Neural cell (in vitro differentiated cells): ENCODE data around the gene TMEM44. TPM values are rescaled to one million over a fixed set of nuclear protein-coding genes. Genes with fewer than 3 reads are reported as not detected.

ENCODE experiments used
- H2AFZ ChIP-seq: fragments of 200-600, 300-800 bp; sonication (generic), shearing (Covaris generic); 2 replicates; pipeline ENCODE4 v1.6.0; 2014; ENCODE audit warnings: low read depth, mild to moderate bottlenecking, antibody characterized with exemption, low read length, moderate library complexity
- H3F3A ChIP-seq: fragments of 200-600 bp; shearing (Covaris generic); 2 replicates; pipeline ENCODE4 v1.6.1; 2016; ENCODE audit warnings: mild to moderate bottlenecking, moderate library complexity, mixed read lengths, antibody characterized with exemption, low read length; ENCODE audit not compliant: insufficient read depth, poor library complexity, severe bottlenecking
- H3K27ac ChIP-seq: fragments of 200-600, 300-800 bp; sonication (generic), shearing (Covaris generic); 2 replicates; pipeline ENCODE4 v1.5.1; 2014; ENCODE audit warnings: mild to moderate bottlenecking, low read length, moderate library complexity
- H3K27me3 ChIP-seq: fragments of 300-800, 200-600 bp; sonication (generic), shearing (Covaris generic); 2 replicates; pipeline ENCODE4 v1.6.0; 2014; ENCODE audit warnings: mild to moderate bottlenecking, low read depth, low read length, moderate library complexity; ENCODE audit not compliant: insufficient read depth
- H3K36me3 ChIP-seq: fragments of 300-800, 200-600 bp; sonication (generic), shearing (Covaris generic); 2 replicates; pipeline ENCODE4 v1.5.1; 2014; ENCODE audit warnings: mild to moderate bottlenecking, antibody characterized with exemption, low read length, moderate library complexity; ENCODE audit not compliant: insufficient read depth
- H3K4me2 ChIP-seq: fragments of 300-800, 200-600 bp; sonication (generic), shearing (Covaris generic); 2 replicates; pipeline ENCODE4 v1.6.0; 2014; ENCODE audit warnings: mild to moderate bottlenecking, low read length
- H3K4me3 ChIP-seq: fragments of 300-800, 200-600 bp; sonication (generic), shearing (Covaris generic); 2 replicates; pipeline ENCODE4 v1.5.1; 2014; ENCODE audit warnings: mild to moderate bottlenecking, low read length, moderate library complexity
- H3K79me2 ChIP-seq: fragments of 200-600 bp; shearing (Covaris generic); replicated peaks from 2 replicates; pipeline ENCODE4 v1.6.0; 2014; ENCODE audit warnings: mild to moderate bottlenecking, low read length, moderate library complexity; ENCODE audit not compliant: insufficient read depth
- H3K9ac ChIP-seq: fragments of 300-800, 200-600 bp; sonication (generic), shearing (Covaris generic); 2 replicates; pipeline ENCODE4 v1.6.1; 2016; ENCODE audit warnings: mild to moderate bottlenecking, low read length, mixed read lengths
- H3K9me2 ChIP-seq: fragments of 200-600 bp; shearing (Covaris generic); 2 replicates; pipeline ENCODE4 v1.6.1; 2016; ENCODE audit warnings: mild to moderate bottlenecking, low read length, mixed read lengths; ENCODE audit not compliant: insufficient read depth
- H3K9me3 ChIP-seq: fragments of 200-600, 300-800 bp; sonication (generic), shearing (Covaris generic); 2 replicates; pipeline ENCODE4 v1.6.1; 2016; ENCODE audit warnings: mild to moderate bottlenecking, mixed run types, low read length, moderate library complexity, mixed read lengths
- H4K20me1 ChIP-seq: fragments of 200-600 bp; shearing (Covaris generic); 2 replicates; pipeline ENCODE4 v1.6.1; 2016; ENCODE audit warnings: mild to moderate bottlenecking, mixed run types; ENCODE audit not compliant: insufficient read depth
- CTCF ChIP-seq: fragments of 450-650 bp; IDR thresholded peaks from 2 replicates; pipeline ENCODE4 v1.5.1; 2014; ENCODE audit warnings: antibody characterized with exemption, mild to moderate bottlenecking, moderate library complexity; ENCODE audit not compliant: poor library complexity, severe bottlenecking
- EP300 ChIP-seq: fragments of 450-650 bp; conservative IDR thresholded peaks from 2 replicates; pipeline ENCODE4 v1.6.1; 2014; ENCODE audit warnings: antibody characterized with exemption, mild to moderate bottlenecking, moderate library complexity; ENCODE audit not compliant: poor library complexity, severe bottlenecking
- EZH2 ChIP-seq: fragments of 200-600, 300-800 bp; shearing (Covaris generic), sonication (generic); IDR thresholded peaks from 2 replicates; pipeline ENCODE4 v1.6.1; 2014; ENCODE audit warnings: antibody characterized with exemption, low read length, borderline replicate concordance, mild to moderate bottlenecking; ENCODE audit not compliant: insufficient read depth, poor library complexity, severe bottlenecking
- MXI1 ChIP-seq: fragments of 450-650 bp; conservative IDR thresholded peaks from 2 replicates; pipeline ENCODE4 v1.6.1; 2014; ENCODE audit warnings: antibody characterized with exemption, mild to moderate bottlenecking; ENCODE audit not compliant: poor library complexity, severe bottlenecking
- POLR2AphosphoS5 ChIP-seq: IDR thresholded peaks from 2 replicates; pipeline ENCODE4 v1.6.1; 2012
- RAD21 ChIP-seq: fragments of 450-650 bp; conservative IDR thresholded peaks from 2 replicates; pipeline ENCODE4 v1.6.1; 2014; ENCODE audit warnings: antibody characterized with exemption, mild to moderate bottlenecking, moderate library complexity
- REST ChIP-seq: IDR thresholded peaks from 2 replicates; pipeline ENCODE4 v1.6.1; 2012; ENCODE audit warnings: borderline replicate concordance
- SMC3 ChIP-seq: fragments of 450-650 bp; conservative IDR thresholded peaks from 2 replicates; pipeline ENCODE4 v1.6.1; 2014; ENCODE audit warnings: antibody characterized with exemption, mild to moderate bottlenecking, moderate library complexity; ENCODE audit not compliant: poor library complexity
- TAF1 ChIP-seq: IDR thresholded peaks from 2 replicates; pipeline ENCODE4 v1.6.1; 2012; ENCODE audit warnings: low read depth
- polyA plus RNA-seq: library from polyadenylated mRNA; depleted of rRNA; stranded (reverse); fragments of >200 nt; gene quantifications from 2 replicates; pipeline ENCODE4 v1.2.3, GENCODE V29; 2014

TMEM44 gene
- polyA plus RNA-seq, 1 donor from 2014 or later = 40.6 TPM

GRCh38 chr3:194549853-194550252 lies 83.4 kb downstream of the TMEM44 start:
- no peak for TF ChIP-seq RAD21
- no peak for TF ChIP-seq REST
- no peak for TF ChIP-seq EP300
- no peak for TF ChIP-seq POLR2AphosphoS5
- no peak for TF ChIP-seq CTCF
- TF ChIP-seq TAF1 = no peak
- no peak for TF ChIP-seq EZH2
- no peak for TF ChIP-seq SMC3
- TF ChIP-seq MXI1 = no peak
- no peaks in the 10 kb centered on the region for H3K9me3 ChIP-seq
- H4K20me1 ChIP-seq = no peaks in the 10 kb centered on the region
- H3K9me2 ChIP-seq = no peaks in the 10 kb centered on the region
- no peaks in the 10 kb centered on the region for H3K79me2 ChIP-seq
- no peaks in the 10 kb centered on the region for H3K27me3 ChIP-seq
- H3K36me3 ChIP-seq = no peaks in the 10 kb centered on the region
- no peaks in the 10 kb centered on the region for H3F3A ChIP-seq
- H3K4me3 ChIP-seq = no peak overlapping the region
- no peak overlapping the region for H2AFZ ChIP-seq
- no peak overlapping the region for H3K9ac ChIP-seq
- no peak overlapping the region for H3K27ac ChIP-seq
- H3K4me2 ChIP-seq = no peak overlapping the region

GRCh38 chr3:194548346-194549321 lies 84.6 kb downstream of the TMEM44 start:
- H3K27ac ChIP-seq = no peak overlapping the region
- no peaks in the 10 kb centered on the region for H3K9me2 ChIP-seq
- TF ChIP-seq SMC3 = no peak
- TF ChIP-seq RAD21 = no peak
- TF ChIP-seq EZH2 = no peak
- no peak for TF ChIP-seq MXI1
- no peak for TF ChIP-seq POLR2AphosphoS5
- no peak for TF ChIP-seq TAF1
- no peak for TF ChIP-seq CTCF
- TF ChIP-seq REST = no peak
- TF ChIP-seq EP300 = no peak
- H2AFZ ChIP-seq = no peak overlapping the region
- no peak overlapping the region for H3K9ac ChIP-seq
- H3K4me3 ChIP-seq = no peak overlapping the region
- H3K4me2 ChIP-seq = no peak overlapping the region
- H3K36me3 ChIP-seq = no peaks in the 10 kb centered on the region
- H3F3A ChIP-seq = no peaks in the 10 kb centered on the region
- no peaks in the 10 kb centered on the region for H3K27me3 ChIP-seq
- no peaks in the 10 kb centered on the region for H4K20me1 ChIP-seq
- H3K79me2 ChIP-seq = no peaks in the 10 kb centered on the region
- H3K9me3 ChIP-seq = no peaks in the 10 kb centered on the region
